ENCODE results near the gene ELMO2.

DNA sequence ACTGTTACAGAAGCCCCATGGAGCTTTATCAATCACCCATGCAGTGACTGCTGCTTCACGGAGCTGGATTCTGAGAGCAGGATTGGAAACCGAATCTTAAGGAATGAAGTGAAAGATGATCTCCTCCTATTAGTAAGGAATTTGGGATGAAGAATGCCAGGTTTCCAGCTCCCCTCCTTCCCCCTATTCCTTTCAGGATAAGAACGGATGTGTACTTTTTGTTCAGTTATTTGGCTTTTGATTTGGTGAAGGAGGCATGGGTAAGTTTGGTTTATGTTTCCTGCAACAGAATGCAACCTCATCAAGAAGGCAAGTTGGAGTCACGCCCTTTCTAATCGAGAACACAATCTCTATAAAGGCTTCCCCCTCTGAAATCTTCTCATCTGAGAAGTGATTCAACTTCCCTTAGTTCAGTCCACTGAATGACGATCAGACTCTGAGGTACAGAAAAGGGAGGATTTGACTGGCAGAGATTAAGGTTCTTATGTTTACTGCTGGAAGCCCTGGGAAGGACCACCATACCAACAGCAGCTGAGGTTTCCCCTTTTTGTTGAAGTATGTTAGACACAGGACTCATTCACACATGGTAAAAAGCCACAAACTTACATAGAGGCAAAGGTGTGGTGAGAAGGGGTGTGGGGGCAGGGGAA, 5.5 kb downstream of the ELMO2 start:
- TF ChIP-seq, protein P1, sequence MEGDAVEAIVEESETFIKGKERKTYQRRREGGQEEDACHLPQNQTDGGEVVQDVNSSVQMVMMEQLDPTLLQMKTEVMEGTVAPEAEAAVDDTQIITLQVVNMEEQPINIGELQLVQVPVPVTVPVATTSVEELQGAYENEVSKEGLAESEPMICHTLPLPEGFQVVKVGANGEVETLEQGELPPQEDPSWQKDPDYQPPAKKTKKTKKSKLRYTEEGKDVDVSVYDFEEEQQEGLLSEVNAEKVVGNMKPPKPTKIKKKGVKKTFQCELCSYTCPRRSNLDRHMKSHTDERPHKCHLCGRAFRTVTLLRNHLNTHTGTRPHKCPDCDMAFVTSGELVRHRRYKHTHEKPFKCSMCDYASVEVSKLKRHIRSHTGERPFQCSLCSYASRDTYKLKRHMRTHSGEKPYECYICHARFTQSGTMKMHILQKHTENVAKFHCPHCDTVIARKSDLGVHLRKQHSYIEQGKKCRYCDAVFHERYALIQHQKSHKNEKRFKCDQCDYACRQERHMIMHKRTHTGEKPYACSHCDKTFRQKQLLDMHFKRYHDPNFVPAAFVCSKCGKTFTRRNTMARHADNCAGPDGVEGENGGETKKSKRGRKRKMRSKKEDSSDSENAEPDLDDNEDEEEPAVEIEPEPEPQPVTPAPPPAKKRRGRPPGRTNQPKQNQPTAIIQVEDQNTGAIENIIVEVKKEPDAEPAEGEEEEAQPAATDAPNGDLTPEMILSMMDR (IDR thresholded peaks at IDR 0.05) = no peak
- TF ChIP-seq POLR2AphosphoS5 (IDR thresholded peaks at IDR 0.05) = no peak
- no peak for TF ChIP-seq POLR2A (IDR thresholded peaks at IDR 0.05)
